Muscle layer of duodenum (tissue), 2 donors: Measurements from ENCODE around the gene DSCAML1.
"Not testable (repeated sequence)": the region's sequence is repeated elsewhere in the genome, so short reads cannot be mapped to it uniquely, and the experiment has no call there.

Experiments
- H3K27ac ChIP-seq: one replicate; pipeline ENCODE4 v1.7.0; 2013; ENCODE audit warnings: mild to moderate bottlenecking, low read length
- H3K27me3 ChIP-seq: one replicate; pipeline ENCODE4 v1.7.0; 2013; ENCODE audit warnings: low read depth, mild to moderate bottlenecking, control low read depth, low read length
- H3K36me3 ChIP-seq, 2 donors: one replicate each; pipeline ENCODE4 v1.7.0; 2013; ENCODE audit warnings: low read length in 2 of 2, control low read depth in 1 of 2, mild to moderate bottlenecking in 1 of 2; ENCODE audit not compliant: insufficient read depth in 2 of 2, control insufficient read depth in 1 of 2
- H3K4me1 ChIP-seq, 2 donors: one replicate each; pipeline ENCODE4 v1.7.0; 2013; ENCODE audit warnings: low read length in 2 of 2, mild to moderate bottlenecking in 2 of 2, control low read depth in 1 of 2, moderate library complexity in 1 of 2; ENCODE audit not compliant: insufficient read depth in 2 of 2, control insufficient read depth in 1 of 2
- H3K4me3 ChIP-seq, 2 donors: one replicate each; pipeline ENCODE4 v1.7.0; 2013; ENCODE audit warnings: low read length in 2 of 2, low read depth in 1 of 2, mild to moderate bottlenecking in 1 of 2
- H3K9me3 ChIP-seq, 2 donors: one replicate each; pipeline ENCODE4 v1.7.0; 2013; ENCODE audit warnings: low read length in 2 of 2, control low read depth in 1 of 2, mild to moderate bottlenecking in 1 of 2; ENCODE audit not compliant: control insufficient read depth in 1 of 2
- donor health status: healthy.

Gene DSCAML1

DNA sequence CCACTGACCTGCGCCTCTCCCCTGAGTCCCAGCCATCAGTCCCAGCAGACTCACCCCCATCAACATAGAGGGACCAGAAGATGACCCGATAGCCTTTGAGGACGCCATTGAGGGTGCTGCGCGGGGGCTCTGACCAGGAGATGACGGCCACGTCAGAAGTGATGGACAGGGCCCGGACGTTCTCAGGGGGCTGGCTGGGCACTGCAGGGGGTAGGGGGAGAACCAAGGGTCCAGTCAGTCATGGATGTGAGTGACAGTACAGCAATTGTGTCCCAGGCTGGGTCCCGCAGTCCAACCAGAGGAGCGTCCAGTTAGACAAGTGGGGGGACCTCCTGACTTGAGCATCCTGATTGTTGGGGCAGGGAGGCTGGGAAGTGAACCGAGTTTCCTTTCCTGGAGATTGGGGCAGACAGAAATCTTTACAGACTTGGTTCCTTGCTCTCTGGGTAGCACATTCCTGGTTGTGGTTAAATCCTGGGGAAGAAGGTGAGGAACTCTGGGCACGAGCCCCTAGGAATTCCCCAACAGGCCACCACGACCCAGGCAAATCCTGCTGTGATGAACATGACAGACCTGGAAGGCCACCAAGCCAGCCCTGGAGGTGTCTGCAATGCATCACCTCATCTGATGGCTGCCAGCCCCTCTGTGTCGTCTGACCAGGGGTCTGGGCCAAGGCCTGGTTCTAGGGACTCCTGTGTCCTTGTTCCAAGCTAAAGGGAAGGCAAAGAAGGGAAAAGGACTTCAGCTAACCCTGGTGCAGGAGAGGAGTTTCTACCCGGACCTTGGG lies 335.4 kb downstream of the DSCAML1 start:
- Histone ChIP-seq H3K9me3 (no peaks in the 10 kb centered on the region), H3K4me1 (no peaks in the 10 kb centered on the region), H3K4me3 (no peak overlapping the region), H3K27me3 (no peaks in the 10 kb centered on the region), H3K36me3 (peaks cover 0 to 6% of the 10 kb centered on the region in 2 donors), H3K27ac (no peak overlapping the region)

DNA sequence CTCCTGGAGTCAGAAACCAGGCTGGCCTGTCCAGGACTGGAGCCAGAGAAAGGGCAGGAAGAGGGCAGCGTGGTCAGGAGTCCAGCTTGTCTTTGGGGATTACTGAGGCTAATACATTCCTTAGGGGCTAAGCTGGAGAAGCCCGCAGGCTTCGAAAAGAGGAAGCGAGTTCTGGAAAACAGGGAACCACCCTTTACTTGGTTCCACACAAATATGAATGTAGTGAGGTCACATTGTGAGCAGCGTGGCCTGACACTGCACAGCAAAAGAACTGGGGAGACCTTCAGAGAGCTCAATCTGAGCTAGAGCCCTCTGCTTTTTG lies 337.1 kb downstream of the DSCAML1 start:
- Histone ChIP-seq H3K36me3 (peaks cover 0 to 6% of the 10 kb centered on the region in 2 donors), H3K4me1 (no peaks in the 10 kb centered on the region), H3K27me3 (no peaks in the 10 kb centered on the region), H3K4me3 (no peak overlapping the region), H3K27ac (no peak overlapping the region), H3K9me3 (peaks cover 0 to 4% of the 10 kb centered on the region in 2 donors)

DNA sequence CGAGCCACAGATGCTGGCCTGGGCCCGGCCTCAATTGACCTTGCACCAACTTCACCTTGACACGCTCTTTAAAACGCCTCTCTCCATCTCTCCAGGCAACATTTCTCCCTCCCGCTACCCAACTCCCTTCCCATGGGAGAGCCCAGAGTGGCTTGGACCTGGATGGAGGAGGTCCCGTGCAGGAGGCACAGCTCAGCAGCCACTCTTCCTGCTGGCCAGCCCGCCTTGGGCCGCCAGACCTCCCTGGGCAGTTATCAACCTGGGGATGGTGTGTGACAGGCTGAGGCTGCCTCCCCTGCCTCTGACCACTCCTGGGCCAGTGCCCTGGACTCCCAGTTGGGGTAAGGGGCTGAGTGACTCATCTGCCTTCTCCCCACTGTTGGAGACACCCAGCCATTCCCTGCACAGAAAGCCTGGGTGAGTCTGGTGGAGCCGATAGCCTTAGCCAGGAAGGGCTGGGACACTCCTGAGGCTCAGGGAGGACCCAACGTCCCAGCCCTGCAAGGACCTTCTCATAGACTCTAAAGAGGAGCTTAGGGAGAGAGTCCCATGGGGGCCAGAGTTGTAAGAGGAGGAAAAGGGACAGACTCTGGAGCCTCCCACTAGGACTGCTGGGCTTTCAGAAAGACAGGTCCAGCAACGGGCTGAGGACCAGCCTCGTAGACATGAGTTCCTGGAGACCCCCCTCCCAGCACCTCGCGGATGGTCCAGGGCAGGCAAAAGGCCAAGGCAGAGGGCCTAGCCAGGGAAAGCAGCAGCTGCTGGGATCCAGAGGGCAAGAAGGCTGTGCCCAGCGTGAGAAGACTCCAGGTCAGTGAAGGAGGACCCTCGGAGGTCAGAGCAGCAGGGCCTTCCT lies 337.7 kb downstream of the DSCAML1 start:
- no peaks in the 10 kb centered on the region for H3K27me3 ChIP-seq
- H3K9me3 ChIP-seq, result peaks cover 0 to 9% of the 10 kb centered on the region in 2 donors
- H3K27ac ChIP-seq, result no peak overlapping the region
- no peak overlapping the region for H3K4me3 ChIP-seq
- H3K36me3 ChIP-seq, result peaks cover 0 to 4% of the 10 kb centered on the region in 2 donors
- H3K4me1 ChIP-seq, result no peaks in the 10 kb centered on the region

DNA sequence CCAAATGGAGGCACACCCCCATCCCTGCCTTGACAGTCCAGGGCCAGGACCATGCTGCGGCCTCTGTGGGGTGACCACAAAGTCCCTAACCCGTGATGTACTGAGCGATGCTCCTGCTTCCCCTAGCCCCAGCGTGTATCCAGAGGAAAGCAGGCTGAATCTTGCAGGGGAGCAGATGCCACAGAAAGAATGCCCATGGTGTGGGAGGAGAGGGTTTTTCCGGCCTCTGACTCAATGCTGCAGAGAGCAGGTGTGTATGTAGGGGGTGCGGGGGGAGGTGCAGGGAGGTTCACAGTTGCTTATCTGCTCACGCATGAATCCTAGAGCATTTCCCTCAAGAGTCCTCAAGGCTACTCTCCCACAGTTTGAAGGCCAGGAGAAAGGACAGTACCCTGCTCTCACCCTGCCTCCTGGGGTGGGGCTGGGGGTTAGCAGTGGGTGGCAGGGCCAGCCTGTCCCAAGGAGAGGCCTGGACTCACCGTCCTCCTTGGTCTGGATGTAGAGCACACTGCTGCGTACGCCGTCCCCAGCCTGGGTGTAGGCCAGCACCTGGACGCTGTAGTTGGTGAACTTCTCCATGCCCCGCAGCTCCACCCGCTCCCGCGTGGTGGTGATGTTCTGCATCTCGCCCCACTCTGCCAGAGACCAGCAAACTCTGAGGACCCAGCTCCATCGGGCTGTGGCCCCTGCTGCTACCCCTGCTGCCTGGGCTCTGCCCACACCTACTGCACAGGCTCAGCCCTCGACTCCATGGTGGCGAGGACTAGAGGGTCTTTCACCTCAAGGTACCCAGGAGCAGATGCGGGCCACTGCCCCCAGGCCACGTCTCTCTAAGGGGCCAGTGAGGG lies 338.5 kb downstream of the DSCAML1 start:
- H3K4me1 ChIP-seq, result no peaks in the 10 kb centered on the region
- H3K36me3 ChIP-seq, result no peaks in the 10 kb centered on the region
- H3K9me3 ChIP-seq, result peaks cover 0 to 11% of the 10 kb centered on the region in 2 donors
- H3K27me3 ChIP-seq, result no peaks in the 10 kb centered on the region
- no peak overlapping the region for H3K27ac ChIP-seq
- H3K4me3 ChIP-seq, result no peak overlapping the region

DNA sequence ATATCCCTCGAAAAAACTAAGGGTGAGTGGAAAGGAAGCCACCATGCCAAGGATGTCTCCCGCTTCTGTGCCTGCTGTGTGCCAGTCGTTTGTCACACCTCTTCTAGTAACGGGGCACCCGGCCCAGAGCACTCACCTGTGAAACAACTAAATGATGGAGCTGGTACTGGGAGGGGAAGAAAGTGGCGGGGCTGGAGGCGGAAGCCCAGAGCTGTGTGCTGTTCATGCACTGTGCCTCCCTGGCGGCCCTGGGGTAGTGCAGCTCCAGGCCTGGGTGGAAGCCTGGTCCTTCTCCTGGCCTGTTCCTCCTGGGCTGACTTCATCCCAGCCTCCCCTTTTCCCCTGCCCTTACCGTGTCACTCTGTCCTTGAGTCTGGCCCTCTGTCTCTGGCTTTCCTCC lies 339.2 kb downstream of the DSCAML1 start:
- Histone ChIP-seq H3K4me1 (no peaks in the 10 kb centered on the region), H3K27me3 (no peaks in the 10 kb centered on the region), H3K9me3 (peaks cover 0 to 11% of the 10 kb centered on the region in 2 donors), H3K36me3 (no peaks in the 10 kb centered on the region), H3K4me3 (no peak overlapping the region), H3K27ac (no peak overlapping the region)

DNA sequence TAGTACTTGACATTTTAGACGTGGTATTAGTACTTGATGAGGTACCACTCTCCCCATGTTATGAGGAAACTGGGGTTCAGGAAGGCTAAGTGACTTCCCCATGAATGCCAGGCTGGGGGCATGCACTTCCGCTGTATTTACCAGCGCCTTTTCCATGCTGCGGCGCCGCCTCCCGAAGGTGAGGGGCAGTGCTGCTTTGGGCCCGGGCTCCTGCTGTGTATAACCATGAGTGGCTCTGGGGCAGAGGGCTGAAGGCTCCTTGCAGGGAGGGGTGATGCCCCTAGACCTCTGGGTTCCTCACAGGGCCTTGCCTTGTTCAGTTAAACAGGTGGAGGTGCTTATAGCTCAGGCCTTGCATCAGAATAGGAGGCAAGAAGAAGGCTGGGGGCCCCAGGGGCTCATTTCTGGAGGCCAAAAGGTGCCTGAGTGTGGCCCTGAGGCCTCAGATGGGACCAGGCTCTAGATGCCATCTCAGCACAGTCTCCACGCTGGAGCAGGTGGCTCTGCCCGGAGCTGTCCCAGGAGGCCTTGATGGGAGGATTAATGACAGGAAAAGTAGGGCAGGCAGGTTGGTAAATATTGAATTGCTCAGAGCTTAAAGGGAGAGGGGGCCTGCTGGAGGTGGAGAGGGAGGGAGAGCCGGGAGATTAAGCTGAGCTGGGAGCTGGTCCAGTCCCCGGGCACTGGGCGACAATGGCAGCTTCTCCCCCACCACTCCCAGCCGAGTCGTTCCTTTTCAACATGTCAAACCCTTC lies 339.8 kb downstream of the DSCAML1 start:
- H3K36me3 ChIP-seq, result no peaks in the 10 kb centered on the region
- H3K27ac ChIP-seq, result no peak overlapping the region
- H3K4me3 ChIP-seq, result no peak overlapping the region
- peaks cover 0 to 11% of the 10 kb centered on the region in 2 donors for H3K9me3 ChIP-seq
- H3K4me1 ChIP-seq, result no peaks in the 10 kb centered on the region
- no peaks in the 10 kb centered on the region for H3K27me3 ChIP-seq

DNA sequence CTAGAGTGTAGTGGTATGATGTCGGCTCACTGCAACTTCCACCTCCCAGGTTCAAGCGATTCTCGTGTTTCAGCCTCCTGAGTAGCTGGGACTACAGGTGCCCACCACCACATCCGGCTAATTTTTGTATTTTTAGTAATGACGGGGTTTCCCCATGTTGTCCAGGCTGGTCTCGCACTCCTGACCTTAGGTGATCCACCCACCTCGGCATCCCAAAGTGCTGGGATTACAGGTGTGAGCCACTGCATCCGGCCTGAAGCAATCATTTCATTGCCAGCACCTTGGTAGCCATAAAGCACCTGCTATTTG lies 340.3 kb downstream of the DSCAML1 start:
- H3K27me3 ChIP-seq, H3K4me3 ChIP-seq, H3K36me3 ChIP-seq, H3K27ac ChIP-seq, H3K4me1 ChIP-seq: not testable (repeated sequence)
- peaks cover 0 to 11% of the 10 kb centered on the region in 2 donors for H3K9me3 ChIP-seq

DNA sequence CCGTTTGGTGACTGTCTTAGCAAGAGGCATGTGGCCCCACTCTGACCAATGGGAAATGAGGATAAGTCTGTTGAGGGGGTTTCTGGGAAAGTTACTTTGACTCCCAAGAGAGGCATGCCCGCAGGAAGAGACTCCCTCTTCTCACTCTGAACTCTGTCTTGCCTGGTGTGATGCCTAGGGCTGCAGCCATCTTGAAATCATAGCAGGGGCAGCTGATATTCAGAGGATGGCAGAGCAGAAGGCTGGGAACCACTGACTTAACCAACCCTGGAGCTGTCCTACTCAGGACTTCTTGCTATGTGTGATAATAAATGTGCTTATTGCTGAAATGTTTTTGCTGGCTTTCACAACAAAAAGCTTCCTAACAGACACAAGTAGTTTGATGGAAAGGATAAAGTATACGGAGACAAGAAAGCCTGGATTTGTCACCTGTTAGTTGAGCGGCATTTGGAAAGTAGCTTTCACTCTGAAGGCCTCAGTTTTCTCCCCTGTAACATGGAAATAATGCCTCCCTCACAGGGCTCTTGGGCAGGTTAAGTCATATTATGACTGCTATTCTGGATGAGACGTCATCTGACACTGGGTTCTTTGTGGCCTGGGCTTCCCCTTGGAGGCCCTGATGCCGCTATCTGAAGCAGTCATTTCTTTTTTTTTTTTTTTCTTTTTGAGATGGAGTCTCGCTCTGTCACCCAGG lies 340.8 kb downstream of the DSCAML1 start:
- H3K9me3 ChIP-seq, result peaks cover 0 to 11% of the 10 kb centered on the region in 2 donors
- H3K27ac ChIP-seq, result no peak overlapping the region
- H3K4me1 ChIP-seq, result no peaks in the 10 kb centered on the region
- no peaks in the 10 kb centered on the region for H3K27me3 ChIP-seq
- H3K4me3 ChIP-seq, result no peak overlapping the region
- no peaks in the 10 kb centered on the region for H3K36me3 ChIP-seq

DNA sequence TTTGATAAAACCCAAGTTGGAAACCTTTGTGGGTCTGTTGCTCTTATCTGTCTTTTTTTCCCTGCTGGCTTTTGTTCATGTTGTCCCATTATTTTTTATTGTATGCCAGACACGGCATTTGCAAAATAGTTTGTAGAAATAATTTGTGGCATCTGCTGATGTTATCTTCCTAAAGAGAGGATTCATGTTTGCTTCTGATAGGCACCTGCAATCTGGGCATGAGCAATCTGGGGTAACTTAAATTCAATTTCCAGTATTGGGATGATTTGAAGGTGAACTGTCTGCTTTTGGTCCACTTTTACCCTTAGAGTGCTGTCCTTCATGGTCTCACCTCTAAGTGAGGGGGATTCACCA lies 342.5 kb downstream of the DSCAML1 start:
- no peak overlapping the region for H3K4me3 ChIP-seq
- no peak overlapping the region for H3K27ac ChIP-seq
- H3K4me1 ChIP-seq, result no peaks in the 10 kb centered on the region
- H3K27me3 ChIP-seq, result no peaks in the 10 kb centered on the region
- no peaks in the 10 kb centered on the region for H3K36me3 ChIP-seq
- peaks cover 0 to 11% of the 10 kb centered on the region in 2 donors for H3K9me3 ChIP-seq

DNA sequence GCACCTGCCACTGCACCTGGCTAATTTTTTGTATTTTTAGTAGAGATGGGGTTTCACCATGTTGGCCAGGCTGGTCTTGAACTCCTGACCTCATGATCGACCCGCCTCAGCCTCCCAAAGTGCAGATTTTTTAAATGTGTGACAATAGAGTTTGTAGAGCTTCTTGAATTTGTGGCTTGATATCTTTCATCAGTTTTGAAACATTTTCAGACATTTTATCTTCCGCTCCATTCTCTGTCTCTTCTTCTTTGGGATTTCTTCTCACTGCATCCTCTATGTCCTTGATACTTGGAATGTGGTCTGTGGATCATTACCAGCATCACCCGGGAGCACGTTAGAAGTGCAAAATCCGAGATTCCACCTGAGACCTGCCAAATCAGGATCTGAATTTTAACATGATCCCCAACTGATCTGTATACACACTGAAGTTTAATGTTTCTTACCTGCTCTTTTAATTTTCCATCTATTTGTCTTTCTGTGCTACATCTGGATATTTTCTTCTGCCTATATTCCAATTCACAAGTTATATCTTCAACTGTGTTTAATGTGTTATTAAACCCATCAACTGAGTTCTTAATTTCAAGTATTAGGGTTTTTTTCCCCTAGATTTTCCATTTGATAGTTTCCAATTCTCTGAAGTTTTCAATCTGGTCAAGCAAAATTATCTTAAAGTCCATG lies 343.0 kb downstream of the DSCAML1 start:
- H3K36me3 ChIP-seq, result no peaks in the 10 kb centered on the region
- no peaks in the 10 kb centered on the region for H3K4me1 ChIP-seq
- H3K27me3 ChIP-seq, result no peaks in the 10 kb centered on the region
- H3K27ac ChIP-seq, result no peak overlapping the region
- H3K9me3 ChIP-seq, result peaks cover 0 to 11% of the 10 kb centered on the region in 2 donors
- no peak overlapping the region for H3K4me3 ChIP-seq
